Hematopoietic multipotent progenitor cell treated with erythropoietin and hydrocortisone succinate and interleukin-3 and kit ligand, for 8 days (in vitro differentiated cells): Measurements from ENCODE around the gene MYH6.
"Not testable (repeated sequence)": the region's sequence is repeated elsewhere in the genome, so short reads cannot be mapped to it uniquely, and the experiment has no call there.

Source experiments
- DNase-seq: peaks from one replicate; pipeline ENCODE4 v3.0.0-alpha.2; 2015

Gene MYH6

GRCh38 chr14:23435543-23436326 is 27.7 kb upstream of the MYH6 start, which contains the start of gene MYH7:
TSS of gene MYH7 (minus strand) at chr14:23435660. CDS start at chr14:23433732, 1,928 bp downstream.
- DNase-seq = no peak

GRCh38 chr14:23434488-23435222 is 26.6 kb upstream of the MYH6 start:
- no peak for DNase-seq

GRCh38 chr14:23433457-23433856 is 25.4 kb upstream of the MYH6 start:
- DNase-seq = no peak

GRCh38 chr14:23432946-23433345 is 24.9 kb upstream of the MYH6 start:
- no peak for DNase-seq

GRCh38 chr14:23432102-23432925 is 24.2 kb upstream of the MYH6 start:
- DNase-seq = no peak

GRCh38 chr14:23431486-23431885 is 23.4 kb upstream of the MYH6 start:
- DNase-seq = no peak

GRCh38 chr14:23430723-23431085 is 22.6 kb upstream of the MYH6 start:
- no peak for DNase-seq

GRCh38 chr14:23430016-23430722 is 22.1 kb upstream of the MYH6 start:
- DNase-seq = no peak

- DNase-seq = no peak
Observed at GRCh38 chr14:23428686-23429495, 20.8 kb upstream of the MYH6 start.

GRCh38 chr14:23425798-23426197 is 17.7 kb upstream of the MYH6 start:
- not testable (repeated sequence) for DNase-seq

- DNase-seq = no peak
Observed at GRCh38 chr14:23425169-23425568, 17.1 kb upstream of the MYH6 start.

- DNase-seq = no peak
Observed at GRCh38 chr14:23423657-23424056, 15.6 kb upstream of the MYH6 start.

- no peak for DNase-seq
Observed at GRCh38 chr14:23421594-23421993, 13.5 kb upstream of the MYH6 start.

GRCh38 chr14:23419646-23420045 is 11.6 kb upstream of the MYH6 start:
- DNase-seq = not testable (repeated sequence)

- DNase-seq = no peak
Observed at GRCh38 chr14:23418021-23418420, 9.9 kb upstream of the MYH6 start.

- DNase-seq = not testable (repeated sequence)
Observed at GRCh38 chr14:23417269-23417668, 9.2 kb upstream of the MYH6 start.

- DNase-seq = no peak
Observed at GRCh38 chr14:23416801-23417200, 8.7 kb upstream of the MYH6 start.

GRCh38 chr14:23415821-23416778 is 8.0 kb upstream of the MYH6 start:
- DNase-seq = no peak

- no peak for DNase-seq
Observed at GRCh38 chr14:23414906-23415820, 7.1 kb upstream of the MYH6 start.
